OCI-LY7 (cell line): ENCODE data around the gene DSCAM.

ENCODE experiments used
- CTCF ChIP-seq: fragments of 200-600 bp; sonication (generic); conservative IDR thresholded peaks from 2 replicates; pipeline ENCODE4 v1.5.1; 2014; ENCODE audit warnings: mild to moderate bottlenecking, antibody characterized with exemption, low read length, moderate library complexity, mixed read lengths
- EZH2phosphoT487 ChIP-seq: fragments of 200-600 bp; sonication (generic); IDR thresholded peaks from 2 replicates; pipeline ENCODE4 v1.6.1; 2018; ENCODE audit warnings: low read depth, borderline replicate concordance, mild to moderate bottlenecking, mixed run types, antibody characterized with exemption, low read length, moderate library complexity, mixed read lengths

- no peak for TF ChIP-seq CTCF
- no peak for TF ChIP-seq EZH2phosphoT487
Observed at GRCh38 chr21:40052276-40052675, 794.7 kb downstream of the DSCAM start.
